H1 (cell line): ENCODE measurements around the gene FFAR2.

Source experiments
- POLR2A ChIP-seq, 2 experiments: IDR thresholded peaks; 1 replicate in 1 of 2; 2 replicates in 1 of 2; pipeline ENCODE4 v1.6.1; 2011; ENCODE audit warnings: low read depth in 2 of 2, low read length in 2 of 2, mild to moderate bottlenecking in 2 of 2; ENCODE audit errors: control extremely low read depth in 1 of 2
- RFX5 ChIP-seq: IDR thresholded peaks from 2 replicates; pipeline ENCODE4 v1.6.1; 2011; ENCODE audit warnings: low read depth, low read length, improper control_type of control experiment, borderline replicate concordance
- YY1 ChIP-seq: IDR thresholded peaks from 2 replicates; pipeline ENCODE4 v1.6.1; 2011; ENCODE audit warnings: low read depth, mild to moderate bottlenecking, low read length
- TF ChIP-seq, protein P1 (sequence below): IDR thresholded peaks from 2 replicates; pipeline ENCODE4 v1.6.1; 2012; ENCODE audit warnings: inconsistent platforms

GRCh38 chr19:35476149-35476548, 28.1 kb downstream of the FFAR2 start:
- TF ChIP-seq, protein P1, sequence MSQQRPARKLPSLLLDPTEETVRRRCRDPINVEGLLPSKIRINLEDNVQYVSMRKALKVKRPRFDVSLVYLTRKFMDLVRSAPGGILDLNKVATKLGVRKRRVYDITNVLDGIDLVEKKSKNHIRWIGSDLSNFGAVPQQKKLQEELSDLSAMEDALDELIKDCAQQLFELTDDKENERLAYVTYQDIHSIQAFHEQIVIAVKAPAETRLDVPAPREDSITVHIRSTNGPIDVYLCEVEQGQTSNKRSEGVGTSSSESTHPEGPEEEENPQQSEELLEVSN = no peak
- TF ChIP-seq RFX5 (no peak), YY1 (no peak), POLR2A (IDR thresholded peaks at IDR 0.05; ENCODE audit: control extremely low read depth in 1 of 2, low read depth in 2 of 2, low read length in 2 of 2) (no peak)
